Measurements from ENCODE around the gene COLEC12. TPM values are rescaled to one million over a fixed set of nuclear protein-coding genes. Genes with fewer than 3 reads are reported as not detected.

The COLEC12 gene
- total RNA-seq, 3 donors from 2014 or later (not counting 1 experiment from before 2014, with no cell fraction given): not detected

DNA sequence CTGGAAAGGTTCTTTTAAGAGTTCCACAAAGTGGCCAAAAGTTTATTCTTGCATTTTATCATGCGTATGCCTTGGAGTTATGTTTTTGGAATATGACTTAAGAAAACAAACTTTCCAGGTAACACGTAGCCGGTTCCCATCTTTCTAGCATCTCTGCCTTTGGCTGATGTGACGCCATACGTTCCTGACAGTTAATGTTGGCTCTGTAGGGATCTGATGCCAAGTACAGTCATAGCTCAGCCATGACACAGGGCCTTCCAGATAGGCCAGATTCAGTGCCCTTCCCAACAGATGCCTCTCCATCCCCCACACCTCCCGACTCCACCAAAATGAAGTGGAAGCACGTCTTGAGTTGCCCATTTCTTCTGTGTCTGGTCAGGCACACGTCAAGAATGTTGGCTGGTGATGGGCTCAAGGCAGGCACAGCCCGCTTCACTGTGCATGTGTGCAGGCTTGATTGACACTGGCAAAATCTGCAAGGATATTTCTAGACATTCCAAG, 181.7 kb downstream of the COLEC12 start:
- Histone ChIP-seq H3K9me3 (ENCODE audit: control insufficient read depth, insufficient read depth, low read length) (no peaks in the 10 kb centered on the region), H3K4me3 (ENCODE audit: low read length) (no peak overlapping the region), H3K27ac (ENCODE audit: low read length) (no peak overlapping the region), H3K36me3 (ENCODE audit: control insufficient read depth, insufficient read depth, low read length) (no peaks in the 10 kb centered on the region), H3K27me3 (ENCODE audit: control insufficient read depth, insufficient read depth, low read length) (no peaks in the 10 kb centered on the region), H3K4me1 (ENCODE audit: control insufficient read depth, insufficient read depth, low read length) (peaks cover 6% of the 10 kb centered on the region)
- no peak for ATAC-seq
- no peak for TF ChIP-seq CTCF (IDR thresholded peaks at IDR 0.05)
- H3K36me3 Mint-ChIP-seq: no peaks in the 10 kb centered on the region
- H3K4me1 Mint-ChIP-seq: peaks cover 10 to 16% of the 10 kb centered on the region in 2 donors
- H3K4me3 Mint-ChIP-seq: no peak overlapping the region
- 86% methylated on average over 9 of the region's 9 CpGs for WGBS (ENCODE audit: insufficient coverage)
- peaks cover 0 to 6% of the 10 kb centered on the region in 2 donors for H3K27me3 Mint-ChIP-seq (ENCODE audit: low read depth in 2 of 2)
- no peak for DNase-seq
- intact Hi-C loops (cut with micrococcal nuclease): no loop called here
- no peaks in the 10 kb centered on the region for H3K9me3 Mint-ChIP-seq
- H3K27ac Mint-ChIP-seq: no peak overlapping the region

GRCh38 chr18:317618-318017, 182.9 kb downstream of the COLEC12 start:
- 100% methylated on average over 4 of the region's 6 CpGs for WGBS (ENCODE audit: insufficient coverage)
- Mint-ChIP-seq H3K9me3 (no peaks in the 10 kb centered on the region), H3K4me3 (no peak overlapping the region), H3K36me3 (no peaks in the 10 kb centered on the region), H3K27me3 (ENCODE audit: low read depth in 2 of 2) (peaks cover 0 to 6% of the 10 kb centered on the region in 2 donors), H3K27ac (no peak overlapping the region), H3K4me1 (peaks cover 8% of the 10 kb centered on the region in 2 donors)
- ATAC-seq: no peak
- TF ChIP-seq CTCF (IDR thresholded peaks at IDR 0.05): no peak
- peaks cover 4% of the 10 kb centered on the region for H3K4me1 ChIP-seq (ENCODE audit: control insufficient read depth, insufficient read depth, low read length)
- H3K36me3 ChIP-seq (ENCODE audit: control insufficient read depth, insufficient read depth, low read length): no peaks in the 10 kb centered on the region
- no peaks in the 10 kb centered on the region for H3K9me3 ChIP-seq (ENCODE audit: control insufficient read depth, insufficient read depth, low read length)
- no peak for DNase-seq
- H3K27me3 ChIP-seq (ENCODE audit: control insufficient read depth, insufficient read depth, low read length): no peaks in the 10 kb centered on the region
- H3K27ac ChIP-seq (ENCODE audit: low read length): no peak overlapping the region
- intact Hi-C loops (cut with micrococcal nuclease): no loop called here
- no peak overlapping the region for H3K4me3 ChIP-seq (ENCODE audit: low read length)

DNA sequence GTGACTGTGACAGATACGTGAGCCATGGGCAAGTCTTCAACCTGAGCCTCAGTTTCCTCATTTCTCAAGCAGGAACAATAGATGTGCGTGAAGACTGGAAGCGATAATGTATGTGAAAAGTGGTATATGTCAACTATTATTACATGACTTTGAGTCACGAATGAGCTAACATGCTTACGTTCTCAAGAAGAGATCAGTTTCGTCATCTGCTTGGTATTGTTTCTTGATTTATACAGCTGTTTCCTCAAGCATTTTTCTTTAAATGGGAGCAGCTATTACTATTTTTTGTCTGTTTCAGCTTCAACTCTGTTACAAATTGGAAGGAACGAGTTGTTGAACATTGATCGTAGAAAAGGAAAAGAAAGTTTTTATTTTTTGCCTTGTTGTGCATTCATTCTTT, 184.1 kb downstream of the COLEC12 start:
- Mint-ChIP-seq H3K4me1 (no peaks in the 10 kb centered on the region), H3K27me3 (ENCODE audit: low read depth in 2 of 2) (peaks cover 0 to 6% of the 10 kb centered on the region in 2 donors), H3K36me3 (no peaks in the 10 kb centered on the region), H3K9me3 (no peaks in the 10 kb centered on the region), H3K27ac (no peak overlapping the region), H3K4me3 (no peak overlapping the region)
- Histone ChIP-seq H3K9me3 (ENCODE audit: control insufficient read depth, insufficient read depth, low read length) (no peaks in the 10 kb centered on the region), H3K36me3 (ENCODE audit: control insufficient read depth, insufficient read depth, low read length) (no peaks in the 10 kb centered on the region), H3K27me3 (ENCODE audit: control insufficient read depth, insufficient read depth, low read length) (no peaks in the 10 kb centered on the region), H3K4me3 (ENCODE audit: low read length) (no peak overlapping the region), H3K4me1 (ENCODE audit: control insufficient read depth, insufficient read depth, low read length) (no peaks in the 10 kb centered on the region), H3K27ac (ENCODE audit: low read length) (no peak overlapping the region)
- no peak for ATAC-seq
- no peak for DNase-seq
- TF ChIP-seq CTCF (IDR thresholded peaks at IDR 0.05): no peak
- intact Hi-C loops (cut with micrococcal nuclease): no loop called here
- 90% methylated on average over 8 of the region's 8 CpGs for WGBS (ENCODE audit: insufficient coverage)

- no peak for TF ChIP-seq CTCF (IDR thresholded peaks at IDR 0.05)
- intact Hi-C loops (cut with micrococcal nuclease): no loop called here
- no peak overlapping the region for H3K4me3 ChIP-seq (ENCODE audit: low read length)
- H3K9me3 ChIP-seq (ENCODE audit: control insufficient read depth, insufficient read depth, low read length): no peaks in the 10 kb centered on the region
- H3K27ac Mint-ChIP-seq: no peak overlapping the region
- H3K27me3 Mint-ChIP-seq (ENCODE audit: low read depth in 2 of 2): peaks cover 6 to 13% of the 10 kb centered on the region in 2 donors
- H3K4me1 Mint-ChIP-seq: no peaks in the 10 kb centered on the region
- DNase-seq: no peak
- no peaks in the 10 kb centered on the region for H3K36me3 ChIP-seq (ENCODE audit: control insufficient read depth, insufficient read depth, low read length)
- H3K27me3 ChIP-seq (ENCODE audit: control insufficient read depth, insufficient read depth, low read length): no peaks in the 10 kb centered on the region
- H3K36me3 Mint-ChIP-seq: no peaks in the 10 kb centered on the region
- H3K4me3 Mint-ChIP-seq: no peak overlapping the region
- H3K9me3 Mint-ChIP-seq: no peaks in the 10 kb centered on the region
- H3K4me1 ChIP-seq (ENCODE audit: control insufficient read depth, insufficient read depth, low read length): no peaks in the 10 kb centered on the region
- H3K27ac ChIP-seq (ENCODE audit: low read length): no peak overlapping the region
- ATAC-seq: no peak
Observed at GRCh38 chr18:313931-314330, 186.6 kb downstream of the COLEC12 start.
